H9 (cell line): Measurements from ENCODE around the gene C16orf74. TPM values are rescaled to one million over a fixed set of nuclear protein-coding genes. Genes with fewer than 3 reads are reported as not detected.

Experiments used
- DNase-seq: peaks from one replicate; pipeline ENCODE4 v3.0.0-alpha.2; 2017
- H2AFZ ChIP-seq: one replicate; pipeline ENCODE4 v1.6.1; 2013; ENCODE audit warnings: mild to moderate bottlenecking, low read length, control low read depth, moderate library complexity
- H2AK5ac ChIP-seq: 2 replicates; pipeline ENCODE4 v1.6.1; 2013; ENCODE audit warnings: low read length, control low read depth, mixed read lengths; ENCODE audit not compliant: insufficient read length
- H2BK120ac ChIP-seq: one replicate; pipeline ENCODE4 v1.6.1; 2013; ENCODE audit warnings: low read depth, mild to moderate bottlenecking, low read length, control low read depth, inconsistent platforms; ENCODE audit not compliant: poor library complexity, severe bottlenecking
- H2BK12ac ChIP-seq: 2 replicates; pipeline ENCODE4 v1.6.1; 2013; ENCODE audit warnings: low read length, control low read depth, mixed read lengths, low read depth; ENCODE audit not compliant: insufficient read length
- H2BK15ac ChIP-seq: 2 replicates; pipeline ENCODE4 v1.6.1; 2013; ENCODE audit warnings: low read depth, low read length, control low read depth
- H2BK20ac ChIP-seq: one replicate; pipeline ENCODE4 v1.6.1; 2013; ENCODE audit warnings: low read depth, mild to moderate bottlenecking, low read length, control low read depth, inconsistent platforms; ENCODE audit not compliant: poor library complexity, severe bottlenecking
- H2BK5ac ChIP-seq: 2 replicates; pipeline ENCODE4 v1.6.1; 2013; ENCODE audit warnings: low read length, control low read depth, mixed read lengths; ENCODE audit not compliant: insufficient read length
- H3K14ac ChIP-seq: 2 replicates; pipeline ENCODE4 v1.6.1; 2013; ENCODE audit warnings: low read length, control low read depth; ENCODE audit not compliant: insufficient read depth
- H3K18ac ChIP-seq: 2 replicates; pipeline ENCODE4 v1.6.1; 2013; ENCODE audit warnings: low read depth, mild to moderate bottlenecking, mixed read lengths, low read length, control low read depth; ENCODE audit not compliant: insufficient read length
- H3K23ac ChIP-seq: 2 replicates; pipeline ENCODE4 v1.6.1; 2013; ENCODE audit warnings: low read length, control low read depth, mixed read lengths, low read depth; ENCODE audit not compliant: insufficient read length
- H3K23me2 ChIP-seq: 2 replicates; pipeline ENCODE4 v1.6.1; 2013; ENCODE audit warnings: low read depth, mild to moderate bottlenecking, mixed read lengths, low read length, control low read depth; ENCODE audit not compliant: insufficient read length, poor library complexity, severe bottlenecking
- H3K27ac ChIP-seq: 2 replicates; pipeline ENCODE4 v1.5.1; 2013; ENCODE audit warnings: low read length, control low read depth, mixed read lengths, low read depth; ENCODE audit not compliant: insufficient read length
- H3K27me3 ChIP-seq: 2 replicates; pipeline ENCODE4 v1.6.1; 2013; ENCODE audit warnings: low read length, control low read depth, inconsistent platforms; ENCODE audit not compliant: insufficient read depth
- H3K4ac ChIP-seq: 2 replicates; pipeline ENCODE4 v1.6.1; 2013; ENCODE audit warnings: low read depth, mild to moderate bottlenecking, control low read depth, inconsistent platforms, low read length, moderate library complexity
- H3K4me1 ChIP-seq: 2 replicates; pipeline ENCODE4 v1.6.1; 2013; ENCODE audit warnings: low read length, control low read depth, inconsistent platforms; ENCODE audit not compliant: insufficient read depth
- H3K4me2 ChIP-seq: 2 replicates; pipeline ENCODE4 v1.6.1; 2013; ENCODE audit warnings: low read length, control low read depth, mixed read lengths; ENCODE audit not compliant: insufficient read length, insufficient read depth
- H3K56ac ChIP-seq: 2 replicates; pipeline ENCODE4 v1.6.1; 2013; ENCODE audit warnings: low read depth, mild to moderate bottlenecking, mixed read lengths, low read length, control low read depth; ENCODE audit not compliant: insufficient read length
- H3K79me1 ChIP-seq: 2 replicates; pipeline ENCODE4 v1.6.1; 2013; ENCODE audit warnings: low read depth, mild to moderate bottlenecking, moderate library complexity, low read length, control low read depth, inconsistent platforms; ENCODE audit not compliant: insufficient read depth, poor library complexity, severe bottlenecking
- H3K79me2 ChIP-seq: 2 replicates; pipeline ENCODE4 v1.6.1; 2013; ENCODE audit warnings: low read length, control low read depth, inconsistent platforms; ENCODE audit not compliant: insufficient read depth
- H3K9ac ChIP-seq: 2 replicates; pipeline ENCODE4 v1.6.1; 2013; ENCODE audit warnings: low read length, control low read depth, mixed read lengths; ENCODE audit not compliant: insufficient read length; ENCODE audit errors: extremely low read depth
- H3K9me3 ChIP-seq: one replicate; pipeline ENCODE4 v1.6.1; 2013; ENCODE audit warnings: low read depth, low read length, inconsistent platforms; ENCODE audit not compliant: control insufficient read depth
- H3T11ph ChIP-seq: one replicate; pipeline ENCODE4 v1.6.1; 2013; ENCODE audit warnings: mild to moderate bottlenecking, low read length, control low read depth, inconsistent platforms
- H4K20me1 ChIP-seq: one replicate; pipeline ENCODE4 v1.6.1; 2013; ENCODE audit not compliant: control insufficient read depth, insufficient read length, insufficient read depth
- H4K5ac ChIP-seq: 2 replicates; pipeline ENCODE4 v1.6.1; 2013; ENCODE audit warnings: low read depth, mild to moderate bottlenecking, mixed read lengths, low read length, control low read depth; ENCODE audit not compliant: insufficient read length
- H4K8ac ChIP-seq: replicated peaks from 2 replicates; pipeline ENCODE4 v1.6.1; 2013; ENCODE audit warnings: low read length, control low read depth, mixed read lengths, low read depth; ENCODE audit not compliant: insufficient read length
- H4K91ac ChIP-seq: 2 replicates; pipeline ENCODE4 v1.6.1; 2013; ENCODE audit warnings: low read depth, mild to moderate bottlenecking, moderate library complexity, mixed read lengths, low read length, control low read depth; ENCODE audit not compliant: insufficient read length
- H3K27ac Mint-ChIP-seq, 3 experiments: 2 replicates in 2 of 3; 3 replicates in 1 of 3; pipeline ENCODE4 v1.8.0; 2020 to 2021; ENCODE audit warnings: mixed read lengths in 3 of 3, mild to moderate bottlenecking in 1 of 3, moderate library complexity in 1 of 3
- H3K27me3 Mint-ChIP-seq: 2 replicates; pipeline ENCODE4 v1.8.0; 2021; ENCODE audit warnings: low read depth, mild to moderate bottlenecking, moderate library complexity, mixed read lengths
- H3K36me3 Mint-ChIP-seq, 3 experiments: 2 replicates in 2 of 3; 3 replicates in 1 of 3; pipeline ENCODE4 v1.8.0; 2020 to 2021; ENCODE audit warnings: low read depth in 3 of 3, mixed read lengths in 3 of 3; ENCODE audit not compliant: insufficient read depth in 1 of 3
- H3K4me1 Mint-ChIP-seq, 2 experiments: 2 replicates each; pipeline ENCODE4 v1.8.0; 2020; ENCODE audit warnings: mixed read lengths in 2 of 2
- H3K4me3 Mint-ChIP-seq, 2 experiments: 2 replicates in 1 of 2; 3 replicates in 1 of 2; pipeline ENCODE4 v1.8.0; 2020 to 2021; ENCODE audit warnings: mild to moderate bottlenecking in 2 of 2, mixed read lengths in 2 of 2, moderate library complexity in 1 of 2
- H3K9me3 Mint-ChIP-seq, 2 experiments: 2 replicates in 1 of 2; 3 replicates in 1 of 2; pipeline ENCODE4 v1.8.0; 2020; ENCODE audit warnings: mild to moderate bottlenecking in 2 of 2, mixed read lengths in 2 of 2, moderate library complexity in 1 of 2
- CTCF ChIP-seq: fragments of 200-600 bp; sonication (generic); conservative IDR thresholded peaks from 3 replicates; pipeline ENCODE4 v1.8.0; 2021; ENCODE audit warnings: antibody characterized with exemption, mild to moderate bottlenecking
- WGBS: extraction: QIAGEN DNeasy Blood & Tissue Kit; methylation state at CpG from one replicate; pipeline ENCODE4 v1.1.7; 2013; ENCODE audit warnings: missing lambda C conversion rate, low lambda C conversion rate, mixed read lengths; ENCODE audit not compliant: insufficient read length; ENCODE audit errors: extremely low coverage; 5-methylcytosine and 5-hydroxymethylcytosine counted together
- total RNA-seq: library from RNA; stranded (reverse); gene quantifications from 2 replicates; pipeline ENCODE4 v1.2.1, GENCODE V29; 2021

C16orf74 gene
- total RNA-seq, 1 experiment from 2014 or later: 5.6 TPM

- no peaks in the 10 kb centered on the region for H3K23me2 ChIP-seq
- H4K8ac ChIP-seq: no peak overlapping the region
- H2AK5ac ChIP-seq: no peak overlapping the region
- H3K14ac ChIP-seq: no peak overlapping the region
- no peak overlapping the region; a peak in 1 of 5 replicates for H3K4me3 Mint-ChIP-seq
- no peaks in the 10 kb centered on the region for H3K79me1 ChIP-seq
- no peak overlapping the region for H3K27ac ChIP-seq
- no peaks in the 10 kb centered on the region; the same call in 1 of the 2 replicates for H3K27me3 Mint-ChIP-seq
- no peaks in the 10 kb centered on the region; a peak in 1 of 5 replicates for H3K9me3 Mint-ChIP-seq
- no peak overlapping the region for H2BK15ac ChIP-seq
- H2BK120ac ChIP-seq: no peak overlapping the region
- no peaks in the 10 kb centered on the region for H4K20me1 ChIP-seq
- peak overlapping the region; percentile 16 to 23 (median 17); a peak in 2 of 7 replicates for H3K27ac Mint-ChIP-seq
- H3K79me2 ChIP-seq: no peaks in the 10 kb centered on the region
- H3T11ph ChIP-seq: no peak overlapping the region
- H3K36me3 Mint-ChIP-seq: no peaks in the 10 kb centered on the region
- no peak overlapping the region for H4K91ac ChIP-seq
- H4K5ac ChIP-seq: no peak overlapping the region
- no peak overlapping the region for H3K18ac ChIP-seq
- H3K23ac ChIP-seq: no peak overlapping the region
- no CpG with 5 or more reads among the region's 6 CpGs for WGBS
- H3K9ac ChIP-seq: no peak overlapping the region
- no peak for DNase-seq
- no peak overlapping the region for H2BK20ac ChIP-seq
- H3K4ac ChIP-seq: no peak overlapping the region
- H3K4me1 Mint-ChIP-seq: peaks cover 14 to 22% of the 10 kb centered on the region in 2 experiments
- no peak overlapping the region for H3K56ac ChIP-seq
- no peak overlapping the region for H3K4me2 ChIP-seq
- H3K4me1 ChIP-seq: no peaks in the 10 kb centered on the region; the same call in 1 of the 2 replicates
- H2AFZ ChIP-seq: no peak overlapping the region
- no peaks in the 10 kb centered on the region for H3K27me3 ChIP-seq
- H2BK12ac ChIP-seq: no peak overlapping the region
- no peak overlapping the region for H2BK5ac ChIP-seq
- H3K9me3 ChIP-seq: no peaks in the 10 kb centered on the region
- TF ChIP-seq CTCF: no peak
Measured at GRCh38 chr16:85735946-85736345, 14.9 kb downstream of the C16orf74 start.
